H9 (cell line): Measurements from ENCODE around the gene RFC4. TPM values are rescaled to one million over a fixed set of nuclear protein-coding genes. Genes with fewer than 3 reads are reported as not detected.

Source experiments
- DNase-seq: peaks from one replicate; pipeline ENCODE4 v3.0.0-alpha.2; 2017
- H2AFZ ChIP-seq: one replicate; pipeline ENCODE4 v1.6.1; 2013; ENCODE audit warnings: mild to moderate bottlenecking, low read length, control low read depth, moderate library complexity
- H2AK5ac ChIP-seq: 2 replicates; pipeline ENCODE4 v1.6.1; 2013; ENCODE audit warnings: low read length, control low read depth, mixed read lengths; ENCODE audit not compliant: insufficient read length
- H2BK120ac ChIP-seq: one replicate; pipeline ENCODE4 v1.6.1; 2013; ENCODE audit warnings: low read depth, mild to moderate bottlenecking, low read length, control low read depth, inconsistent platforms; ENCODE audit not compliant: poor library complexity, severe bottlenecking
- H2BK12ac ChIP-seq: 2 replicates; pipeline ENCODE4 v1.6.1; 2013; ENCODE audit warnings: low read length, control low read depth, mixed read lengths, low read depth; ENCODE audit not compliant: insufficient read length
- H2BK15ac ChIP-seq: 2 replicates; pipeline ENCODE4 v1.6.1; 2013; ENCODE audit warnings: low read depth, low read length, control low read depth
- H2BK20ac ChIP-seq: one replicate; pipeline ENCODE4 v1.6.1; 2013; ENCODE audit warnings: low read depth, mild to moderate bottlenecking, low read length, control low read depth, inconsistent platforms; ENCODE audit not compliant: poor library complexity, severe bottlenecking
- H2BK5ac ChIP-seq: 2 replicates; pipeline ENCODE4 v1.6.1; 2013; ENCODE audit warnings: low read length, control low read depth, mixed read lengths; ENCODE audit not compliant: insufficient read length
- H3K14ac ChIP-seq: 2 replicates; pipeline ENCODE4 v1.6.1; 2013; ENCODE audit warnings: low read length, control low read depth; ENCODE audit not compliant: insufficient read depth
- H3K18ac ChIP-seq: 2 replicates; pipeline ENCODE4 v1.6.1; 2013; ENCODE audit warnings: low read depth, mild to moderate bottlenecking, mixed read lengths, low read length, control low read depth; ENCODE audit not compliant: insufficient read length
- H3K23ac ChIP-seq: 2 replicates; pipeline ENCODE4 v1.6.1; 2013; ENCODE audit warnings: low read length, control low read depth, mixed read lengths, low read depth; ENCODE audit not compliant: insufficient read length
- H3K23me2 ChIP-seq: 2 replicates; pipeline ENCODE4 v1.6.1; 2013; ENCODE audit warnings: low read depth, mild to moderate bottlenecking, mixed read lengths, low read length, control low read depth; ENCODE audit not compliant: insufficient read length, poor library complexity, severe bottlenecking
- H3K27ac ChIP-seq: 2 replicates; pipeline ENCODE4 v1.5.1; 2013; ENCODE audit warnings: low read length, control low read depth, mixed read lengths, low read depth; ENCODE audit not compliant: insufficient read length
- H3K27me3 ChIP-seq: 2 replicates; pipeline ENCODE4 v1.6.1; 2013; ENCODE audit warnings: low read length, control low read depth, inconsistent platforms; ENCODE audit not compliant: insufficient read depth
- H3K4ac ChIP-seq: 2 replicates; pipeline ENCODE4 v1.6.1; 2013; ENCODE audit warnings: low read depth, mild to moderate bottlenecking, control low read depth, inconsistent platforms, low read length, moderate library complexity
- H3K4me1 ChIP-seq: 2 replicates; pipeline ENCODE4 v1.6.1; 2013; ENCODE audit warnings: low read length, control low read depth, inconsistent platforms; ENCODE audit not compliant: insufficient read depth
- H3K4me2 ChIP-seq: 2 replicates; pipeline ENCODE4 v1.6.1; 2013; ENCODE audit warnings: low read length, control low read depth, mixed read lengths; ENCODE audit not compliant: insufficient read length, insufficient read depth
- H3K56ac ChIP-seq: 2 replicates; pipeline ENCODE4 v1.6.1; 2013; ENCODE audit warnings: low read depth, mild to moderate bottlenecking, mixed read lengths, low read length, control low read depth; ENCODE audit not compliant: insufficient read length
- H3K79me1 ChIP-seq: 2 replicates; pipeline ENCODE4 v1.6.1; 2013; ENCODE audit warnings: low read depth, mild to moderate bottlenecking, moderate library complexity, low read length, control low read depth, inconsistent platforms; ENCODE audit not compliant: insufficient read depth, poor library complexity, severe bottlenecking
- H3K79me2 ChIP-seq: 2 replicates; pipeline ENCODE4 v1.6.1; 2013; ENCODE audit warnings: low read length, control low read depth, inconsistent platforms; ENCODE audit not compliant: insufficient read depth
- H3K9ac ChIP-seq: 2 replicates; pipeline ENCODE4 v1.6.1; 2013; ENCODE audit warnings: low read length, control low read depth, mixed read lengths; ENCODE audit not compliant: insufficient read length; ENCODE audit errors: extremely low read depth
- H3K9me3 ChIP-seq: one replicate; pipeline ENCODE4 v1.6.1; 2013; ENCODE audit warnings: low read depth, low read length, inconsistent platforms; ENCODE audit not compliant: control insufficient read depth
- H3T11ph ChIP-seq: one replicate; pipeline ENCODE4 v1.6.1; 2013; ENCODE audit warnings: mild to moderate bottlenecking, low read length, control low read depth, inconsistent platforms
- H4K20me1 ChIP-seq: one replicate; pipeline ENCODE4 v1.6.1; 2013; ENCODE audit not compliant: control insufficient read depth, insufficient read length, insufficient read depth
- H4K5ac ChIP-seq: 2 replicates; pipeline ENCODE4 v1.6.1; 2013; ENCODE audit warnings: low read depth, mild to moderate bottlenecking, mixed read lengths, low read length, control low read depth; ENCODE audit not compliant: insufficient read length
- H4K8ac ChIP-seq: replicated peaks from 2 replicates; pipeline ENCODE4 v1.6.1; 2013; ENCODE audit warnings: low read length, control low read depth, mixed read lengths, low read depth; ENCODE audit not compliant: insufficient read length
- H4K91ac ChIP-seq: 2 replicates; pipeline ENCODE4 v1.6.1; 2013; ENCODE audit warnings: low read depth, mild to moderate bottlenecking, moderate library complexity, mixed read lengths, low read length, control low read depth; ENCODE audit not compliant: insufficient read length
- H3K27ac Mint-ChIP-seq, 3 experiments: 2 replicates in 2 of 3; 3 replicates in 1 of 3; pipeline ENCODE4 v1.8.0; 2020 to 2021; ENCODE audit warnings: mixed read lengths in 3 of 3, mild to moderate bottlenecking in 1 of 3, moderate library complexity in 1 of 3
- H3K27me3 Mint-ChIP-seq: 2 replicates; pipeline ENCODE4 v1.8.0; 2021; ENCODE audit warnings: low read depth, mild to moderate bottlenecking, moderate library complexity, mixed read lengths
- H3K36me3 Mint-ChIP-seq, 3 experiments: 2 replicates in 2 of 3; 3 replicates in 1 of 3; pipeline ENCODE4 v1.8.0; 2020 to 2021; ENCODE audit warnings: low read depth in 3 of 3, mixed read lengths in 3 of 3; ENCODE audit not compliant: insufficient read depth in 1 of 3
- H3K4me1 Mint-ChIP-seq, 2 experiments: 2 replicates each; pipeline ENCODE4 v1.8.0; 2020; ENCODE audit warnings: mixed read lengths in 2 of 2
- H3K4me3 Mint-ChIP-seq, 2 experiments: 2 replicates in 1 of 2; 3 replicates in 1 of 2; pipeline ENCODE4 v1.8.0; 2020 to 2021; ENCODE audit warnings: mild to moderate bottlenecking in 2 of 2, mixed read lengths in 2 of 2, moderate library complexity in 1 of 2
- H3K9me3 Mint-ChIP-seq, 2 experiments: 2 replicates in 1 of 2; 3 replicates in 1 of 2; pipeline ENCODE4 v1.8.0; 2020; ENCODE audit warnings: mild to moderate bottlenecking in 2 of 2, mixed read lengths in 2 of 2, moderate library complexity in 1 of 2
- CTCF ChIP-seq: fragments of 200-600 bp; sonication (generic); conservative IDR thresholded peaks from 3 replicates; pipeline ENCODE4 v1.8.0; 2021; ENCODE audit warnings: antibody characterized with exemption, mild to moderate bottlenecking
- WGBS: extraction: QIAGEN DNeasy Blood & Tissue Kit; methylation state at CpG from one replicate; pipeline ENCODE4 v1.1.7; 2013; ENCODE audit warnings: missing lambda C conversion rate, low lambda C conversion rate, mixed read lengths; ENCODE audit not compliant: insufficient read length; ENCODE audit errors: extremely low coverage; 5-methylcytosine and 5-hydroxymethylcytosine counted together
- total RNA-seq: library from RNA; stranded (reverse); gene quantifications from 2 replicates; pipeline ENCODE4 v1.2.1, GENCODE V29; 2021

RFC4 gene
- total RNA-seq, 1 experiment from 2014 or later = 108 TPM

- Histone ChIP-seq H2AFZ (no peak overlapping the region), H3K4me1 (peaks cover 8% of the 10 kb centered on the region; the same call in 1 of the 2 replicates), H4K5ac (no peak overlapping the region), H4K20me1 (no peaks in the 10 kb centered on the region), H4K8ac (no peak overlapping the region), H2AK5ac (no peak overlapping the region), H2BK12ac (no peak overlapping the region), H2BK5ac (no peak overlapping the region), H2BK15ac (no peak overlapping the region), H3K14ac (no peak overlapping the region), H3K9me3 (no peaks in the 10 kb centered on the region), H2BK20ac (no peak overlapping the region), H3K79me2 (no peaks in the 10 kb centered on the region), H2BK120ac (no peak overlapping the region), H3K79me1 (no peaks in the 10 kb centered on the region), H3K4ac (no peak overlapping the region), H3K9ac (no peak overlapping the region), H3K27ac (no peak overlapping the region), H3K4me2 (no peak overlapping the region), H3K56ac (no peak overlapping the region), H3K23ac (no peak overlapping the region), H3T11ph (no peak overlapping the region), H4K91ac (no peak overlapping the region), H3K23me2 (no peaks in the 10 kb centered on the region), H3K18ac (no peak overlapping the region), H3K27me3 (no peaks in the 10 kb centered on the region)
- Mint-ChIP-seq H3K4me1 (peaks cover 18 to 19% of the 10 kb centered on the region in 2 experiments), H3K36me3 (no peaks in the 10 kb centered on the region; a peak in 1 of 7 replicates), H3K27me3 (peaks cover 2% of the 10 kb centered on the region), H3K27ac (no peak overlapping the region; a peak in 1 of 7 replicates), H3K9me3 (no peaks in the 10 kb centered on the region), H3K4me3 (no peak overlapping the region)
- no peak for TF ChIP-seq CTCF
- no CpG with 5 or more reads among the region's 3 CpGs for WGBS
- DNase-seq = no peak
These were observed 62.6 kb downstream of the RFC4 start for GRCh38 chr3:186743666-186744065.
